AG04450 (cell line): ENCODE measurements around the gene SHISA6. TPM values are rescaled to one million over a fixed set of nuclear protein-coding genes. Genes with fewer than 3 reads are reported as not detected.

ENCODE experiments used
- CTCF ChIA-PET: fragments of 300-600, 350-600 bp; formaldehyde crosslinking; extraction: SDS; loops from one replicate; lab custom pipeline; 2022; ENCODE audit warnings: antibody characterized with exemption, inconsistent platforms; lab: Charles Lee
- POLR2A ChIA-PET: fragments of 350-600 bp; formaldehyde crosslinking; extraction: SDS; loops from one replicate; lab custom pipeline; 2021; ENCODE audit warnings: antibody characterized with exemption, inconsistent platforms; lab: Yijun Ruan, JAX
- DNase-seq: peaks from one replicate; pipeline ENCODE4 v3.0.0-alpha.2; 2011; ENCODE audit warnings: low read depth, low spot score
- H3K27ac ChIP-seq: one replicate; pipeline ENCODE4 v1.5.1; 2012; ENCODE audit warnings: low read depth, low read length, control low read depth
- H3K27me3 ChIP-seq: one replicate; pipeline ENCODE4 v1.6.0; 2012; ENCODE audit warnings: low read length; ENCODE audit not compliant: control insufficient read depth, insufficient read depth
- H3K4me3 ChIP-seq: 2 replicates; pipeline ENCODE4 v1.5.1; 2011; ENCODE audit warnings: mild to moderate bottlenecking, low read depth, low read length, control low read depth
- H3K9me3 ChIP-seq: 2 replicates; pipeline ENCODE4 v1.5.1; 2012; ENCODE audit warnings: low read length; ENCODE audit not compliant: control insufficient read depth, insufficient read depth
- polyA plus RNA-seq: library from polyadenylated mRNA; depleted of rRNA; stranded (reverse); fragments of >200 nt; gene quantifications from 2 replicates; pipeline ENCODE4 v1.2.3, GENCODE V29; 2011
- TF ChIP-seq, protein P1 (sequence below): IDR thresholded peaks from 2 replicates; pipeline ENCODE4 v1.5.1; 2011; ENCODE audit warnings: low read depth, low read length, control low read depth, inconsistent platforms

SHISA6 gene
- polyA plus RNA-seq, 1 experiment, result not detected

DNA sequence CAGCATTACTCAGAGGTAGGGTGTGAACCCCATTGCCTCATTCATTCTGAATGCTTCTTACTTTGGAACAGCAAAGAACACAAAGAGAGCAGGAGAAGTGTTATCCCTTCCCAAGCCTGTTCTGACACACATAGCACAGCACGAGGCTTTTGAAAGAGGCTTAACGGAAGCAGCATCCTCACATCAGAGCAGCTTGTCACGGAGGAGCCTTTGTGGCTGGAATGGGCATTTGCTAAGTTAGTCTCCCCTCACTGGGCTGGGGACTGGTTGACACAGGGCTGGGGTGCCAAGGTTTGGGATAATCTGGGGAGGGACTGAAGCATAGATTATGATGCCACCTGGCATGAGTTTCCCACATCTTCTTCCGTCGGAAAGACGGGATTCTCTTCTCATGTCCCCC, 189.7 kb downstream of the SHISA6 start:
- POLR2A ChIA-PET, result no interaction called here
- TF ChIP-seq, protein P1, sequence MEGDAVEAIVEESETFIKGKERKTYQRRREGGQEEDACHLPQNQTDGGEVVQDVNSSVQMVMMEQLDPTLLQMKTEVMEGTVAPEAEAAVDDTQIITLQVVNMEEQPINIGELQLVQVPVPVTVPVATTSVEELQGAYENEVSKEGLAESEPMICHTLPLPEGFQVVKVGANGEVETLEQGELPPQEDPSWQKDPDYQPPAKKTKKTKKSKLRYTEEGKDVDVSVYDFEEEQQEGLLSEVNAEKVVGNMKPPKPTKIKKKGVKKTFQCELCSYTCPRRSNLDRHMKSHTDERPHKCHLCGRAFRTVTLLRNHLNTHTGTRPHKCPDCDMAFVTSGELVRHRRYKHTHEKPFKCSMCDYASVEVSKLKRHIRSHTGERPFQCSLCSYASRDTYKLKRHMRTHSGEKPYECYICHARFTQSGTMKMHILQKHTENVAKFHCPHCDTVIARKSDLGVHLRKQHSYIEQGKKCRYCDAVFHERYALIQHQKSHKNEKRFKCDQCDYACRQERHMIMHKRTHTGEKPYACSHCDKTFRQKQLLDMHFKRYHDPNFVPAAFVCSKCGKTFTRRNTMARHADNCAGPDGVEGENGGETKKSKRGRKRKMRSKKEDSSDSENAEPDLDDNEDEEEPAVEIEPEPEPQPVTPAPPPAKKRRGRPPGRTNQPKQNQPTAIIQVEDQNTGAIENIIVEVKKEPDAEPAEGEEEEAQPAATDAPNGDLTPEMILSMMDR, result no peak
- no peak for DNase-seq
- CTCF ChIA-PET, result no interaction called here
- Histone ChIP-seq H3K27ac (no peak overlapping the region), H3K9me3 (peaks cover 37% of the 10 kb centered on the region), H3K27me3 (no peaks in the 10 kb centered on the region), H3K4me3 (no peak overlapping the region)

DNA sequence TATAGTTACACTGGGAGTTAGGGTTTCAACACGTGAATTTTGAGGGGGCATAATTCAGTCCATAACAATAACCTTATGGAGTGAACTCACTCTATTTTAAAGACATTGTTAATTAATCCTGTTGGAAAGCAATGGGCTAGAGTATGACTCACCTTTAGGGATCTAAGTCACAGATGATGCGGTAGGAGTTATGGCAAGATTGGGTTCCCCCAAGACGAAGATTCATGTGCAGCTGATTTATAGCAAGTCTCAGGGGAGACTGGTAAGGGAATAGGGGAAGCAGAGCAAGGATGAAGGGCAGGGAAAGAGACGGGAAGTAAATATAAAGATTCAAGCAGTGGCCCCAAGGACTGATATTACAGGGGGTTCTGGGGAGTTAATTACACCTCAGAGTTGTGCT, 197.7 kb downstream of the SHISA6 start:
- peaks cover 32% of the 10 kb centered on the region for H3K9me3 ChIP-seq
- DNase-seq, result no peak
- H3K4me3 ChIP-seq, result no peak overlapping the region
- H3K27me3 ChIP-seq, result no peaks in the 10 kb centered on the region
- no peak overlapping the region for H3K27ac ChIP-seq
- CTCF ChIA-PET, result no interaction called here
- TF ChIP-seq, protein P1, result no peak
- POLR2A ChIA-PET, result no interaction called here

DNA sequence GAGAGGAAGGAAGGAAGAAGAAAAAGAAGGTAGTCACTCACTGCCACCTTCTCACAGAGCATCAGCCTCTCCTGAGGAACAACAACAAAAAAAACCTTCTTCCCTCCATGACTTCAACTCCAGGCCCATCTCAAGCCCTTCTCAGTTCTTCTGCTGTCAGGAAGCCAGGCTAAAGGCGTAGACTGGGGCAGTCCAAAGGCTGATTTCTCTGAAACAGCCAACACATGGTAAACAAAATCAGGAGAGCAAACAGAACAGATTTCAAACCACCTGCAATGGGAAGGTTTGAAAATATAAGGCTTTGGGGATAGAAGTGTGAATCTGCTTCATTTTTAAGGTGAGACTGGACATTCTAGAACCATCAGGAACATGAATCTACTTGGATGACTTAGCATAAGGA, 200.0 kb downstream of the SHISA6 start:
- H3K4me3 ChIP-seq, result no peak overlapping the region
- peaks cover 23% of the 10 kb centered on the region for H3K9me3 ChIP-seq
- DNase-seq, result no peak
- H3K27me3 ChIP-seq, result no peaks in the 10 kb centered on the region
- POLR2A ChIA-PET, result no interaction called here
- TF ChIP-seq, protein P1, result no peak
- CTCF ChIA-PET, result no interaction called here
- H3K27ac ChIP-seq, result no peak overlapping the region

DNA sequence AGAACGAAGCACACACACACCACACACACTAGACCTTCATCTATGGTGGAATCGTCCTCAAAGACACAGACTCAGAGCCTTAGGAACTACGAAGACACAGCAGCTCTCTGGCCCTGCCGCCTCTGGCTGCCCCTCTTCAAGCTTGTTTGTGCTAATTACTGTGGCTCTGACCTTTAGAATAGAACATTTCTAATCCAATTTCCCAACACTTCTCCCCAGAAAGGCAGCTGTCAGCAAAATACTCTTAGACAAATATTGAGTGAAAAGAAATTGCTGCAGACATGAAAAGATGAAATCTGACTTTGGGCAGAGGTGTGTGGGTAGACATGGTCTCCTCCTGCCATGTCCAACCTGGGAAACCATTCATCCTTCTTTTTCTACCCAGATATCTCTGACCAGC, 205.3 kb downstream of the SHISA6 start:
- Histone ChIP-seq H3K4me3 (no peak overlapping the region), H3K9me3 (peaks cover 41% of the 10 kb centered on the region), H3K27me3 (no peaks in the 10 kb centered on the region), H3K27ac (no peak overlapping the region)
- DNase-seq, result no peak
- POLR2A ChIA-PET, result no interaction called here
- CTCF ChIA-PET, result interaction anchor here (0.6 kb wide), 1 partner anchor 70 kb away, joined by 6 read pairs; no protein-coding TSS in a partner anchor
- TF ChIP-seq, protein P1, result no peak

DNA sequence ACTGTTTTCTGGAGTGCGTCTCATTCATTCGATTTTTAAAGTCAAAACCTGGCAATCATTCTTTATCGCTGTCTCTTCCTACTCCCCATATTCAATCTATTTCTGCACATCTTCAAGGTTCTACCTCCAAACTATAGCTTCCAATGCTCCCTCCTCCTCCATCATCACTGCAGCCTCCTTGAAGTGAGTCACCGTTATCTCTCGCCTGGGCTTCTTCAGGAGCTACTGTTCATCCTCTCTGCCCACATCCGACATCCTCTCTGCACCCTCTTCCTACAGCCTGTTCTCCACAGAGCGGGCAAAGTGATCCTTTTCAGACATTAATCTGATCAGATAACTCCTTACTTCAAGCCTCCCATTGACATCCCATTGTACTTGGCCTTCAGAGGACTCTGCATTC, 213.1 kb downstream of the SHISA6 start:
- no peak overlapping the region for H3K27ac ChIP-seq
- no peak overlapping the region for H3K4me3 ChIP-seq
- TF ChIP-seq, protein P1, result no peak
- CTCF ChIA-PET, result no interaction called here
- H3K9me3 ChIP-seq, result peaks cover 63% of the 10 kb centered on the region
- DNase-seq, result no peak
- H3K27me3 ChIP-seq, result no peaks in the 10 kb centered on the region
- POLR2A ChIA-PET, result no interaction called here
